Dermis blood vessel endothelial cell (primary cell): ENCODE results near the gene GPR137B. TPM values are rescaled to one million over a fixed set of nuclear protein-coding genes. Genes with fewer than 3 reads are reported as not detected.

ENCODE experiments used
- DNase-seq: peaks from one replicate; pipeline ENCODE4 v3.0.0; 2010
- total RNA-seq: library from RNA; depleted of rRNA; stranded (reverse); fragments of >200 nt; gene quantifications from 2 replicates; pipeline ENCODE4 v1.2.3, GENCODE V29; 2014

Gene GPR137B, protein sequence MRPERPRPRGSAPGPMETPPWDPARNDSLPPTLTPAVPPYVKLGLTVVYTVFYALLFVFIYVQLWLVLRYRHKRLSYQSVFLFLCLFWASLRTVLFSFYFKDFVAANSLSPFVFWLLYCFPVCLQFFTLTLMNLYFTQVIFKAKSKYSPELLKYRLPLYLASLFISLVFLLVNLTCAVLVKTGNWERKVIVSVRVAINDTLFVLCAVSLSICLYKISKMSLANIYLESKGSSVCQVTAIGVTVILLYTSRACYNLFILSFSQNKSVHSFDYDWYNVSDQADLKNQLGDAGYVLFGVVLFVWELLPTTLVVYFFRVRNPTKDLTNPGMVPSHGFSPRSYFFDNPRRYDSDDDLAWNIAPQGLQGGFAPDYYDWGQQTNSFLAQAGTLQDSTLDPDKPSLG
- 6.1 and 10.2 TPM in 2 replicates for total RNA-seq

DNA sequence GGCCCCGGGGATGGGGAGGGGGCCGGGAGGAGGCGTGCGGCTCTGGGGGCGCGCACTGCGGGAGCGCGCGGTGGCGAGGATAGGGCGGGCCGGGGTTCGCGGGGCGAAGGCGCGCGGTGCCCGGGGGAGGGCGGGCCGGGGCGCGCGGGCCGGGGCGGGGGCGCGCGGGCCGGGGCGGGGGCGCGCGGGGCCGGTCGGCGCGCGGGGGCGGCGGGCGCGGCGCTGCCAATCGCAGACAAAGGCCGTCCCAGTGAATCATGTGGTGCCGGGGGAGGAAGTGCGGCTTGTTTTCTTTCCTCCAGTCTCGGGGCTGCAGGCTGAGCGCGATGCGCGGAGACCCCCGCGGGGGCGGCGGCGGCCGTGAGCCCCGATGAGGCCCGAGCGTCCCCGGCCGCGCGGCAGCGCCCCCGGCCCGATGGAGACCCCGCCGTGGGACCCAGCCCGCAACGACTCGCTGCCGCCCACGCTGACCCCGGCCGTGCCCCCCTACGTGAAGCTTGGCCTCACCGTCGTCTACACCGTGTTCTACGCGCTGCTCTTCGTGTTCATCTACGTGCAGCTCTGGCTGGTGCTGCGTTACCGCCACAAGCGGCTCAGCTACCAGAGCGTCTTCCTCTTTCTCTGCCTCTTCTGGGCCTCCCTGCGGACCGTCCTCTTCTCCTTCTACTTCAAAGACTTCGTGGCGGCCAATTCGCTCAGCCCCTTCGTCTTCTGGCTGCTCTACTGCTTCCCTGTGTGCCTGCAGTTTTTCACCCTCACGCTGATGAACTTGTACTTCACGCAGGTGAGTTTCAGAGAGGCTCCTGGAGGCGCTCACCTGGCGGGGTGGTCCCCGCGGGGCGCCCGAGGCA lies at the start of gene GPR137B:
TSS of gene GPR137B (plus strand) at position 287 of the 851 bp plus-strand sequence. CDS start at position 371, 84 bp downstream.
- peak; percentile 66 for DNase-seq

DNA sequence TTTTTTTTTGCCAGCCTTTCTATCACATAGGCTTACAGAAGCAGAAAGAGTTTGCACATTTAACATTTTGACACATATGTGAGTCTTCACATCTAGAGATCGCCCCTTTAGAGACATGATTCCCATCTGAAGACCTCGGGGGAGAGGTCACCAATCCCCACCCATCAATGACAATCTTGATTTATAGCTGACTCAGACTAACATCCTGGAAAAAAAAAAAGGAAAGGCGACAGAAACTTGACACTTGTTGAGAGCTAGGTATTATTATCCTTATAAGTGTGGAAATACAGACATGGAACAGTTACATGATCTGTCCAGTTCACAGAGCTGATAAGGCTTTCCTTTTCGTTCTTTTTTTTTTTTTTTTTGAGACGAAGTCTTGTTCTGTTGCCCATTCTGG lies 49.4 kb upstream of the GPR137B start:
- no peak for DNase-seq

DNA sequence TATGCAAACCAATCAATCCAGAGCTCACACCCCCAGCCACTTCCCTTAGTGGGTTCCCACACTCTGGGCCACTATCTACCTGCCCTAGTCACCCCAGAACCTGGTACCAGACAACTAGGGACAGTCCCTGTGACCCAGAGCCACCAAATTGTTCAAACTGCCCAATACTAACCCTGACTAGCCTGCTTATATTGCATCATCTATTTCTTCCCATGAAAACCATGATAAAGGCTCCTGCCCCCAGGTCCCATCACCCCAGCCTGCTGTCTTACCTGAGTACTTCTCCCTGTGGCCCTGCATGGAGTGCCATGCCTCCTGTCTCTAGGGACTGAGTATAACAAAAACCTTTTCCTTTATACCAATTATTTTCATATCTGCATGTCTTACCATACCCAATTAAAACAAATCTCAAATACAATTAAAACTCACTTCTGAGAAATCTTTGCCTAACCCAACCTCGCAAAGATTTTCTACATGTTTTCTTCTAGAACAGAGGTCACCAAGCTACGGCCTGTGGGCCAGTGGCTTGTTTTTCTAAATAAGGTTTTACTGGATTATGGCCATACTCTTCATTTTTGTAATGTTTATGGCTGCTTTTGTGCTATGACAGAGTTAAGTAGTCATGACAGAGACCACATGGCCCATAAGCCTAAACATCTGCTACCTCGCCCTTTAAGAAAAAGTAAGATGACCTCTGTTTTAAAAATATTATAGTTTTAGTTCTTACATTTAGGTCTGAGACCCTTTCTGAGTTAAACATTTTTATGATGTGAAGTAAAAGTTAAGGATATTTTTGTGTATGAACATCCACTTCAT lies 46.4 kb upstream of the GPR137B start:
- DNase-seq = no peak

DNA sequence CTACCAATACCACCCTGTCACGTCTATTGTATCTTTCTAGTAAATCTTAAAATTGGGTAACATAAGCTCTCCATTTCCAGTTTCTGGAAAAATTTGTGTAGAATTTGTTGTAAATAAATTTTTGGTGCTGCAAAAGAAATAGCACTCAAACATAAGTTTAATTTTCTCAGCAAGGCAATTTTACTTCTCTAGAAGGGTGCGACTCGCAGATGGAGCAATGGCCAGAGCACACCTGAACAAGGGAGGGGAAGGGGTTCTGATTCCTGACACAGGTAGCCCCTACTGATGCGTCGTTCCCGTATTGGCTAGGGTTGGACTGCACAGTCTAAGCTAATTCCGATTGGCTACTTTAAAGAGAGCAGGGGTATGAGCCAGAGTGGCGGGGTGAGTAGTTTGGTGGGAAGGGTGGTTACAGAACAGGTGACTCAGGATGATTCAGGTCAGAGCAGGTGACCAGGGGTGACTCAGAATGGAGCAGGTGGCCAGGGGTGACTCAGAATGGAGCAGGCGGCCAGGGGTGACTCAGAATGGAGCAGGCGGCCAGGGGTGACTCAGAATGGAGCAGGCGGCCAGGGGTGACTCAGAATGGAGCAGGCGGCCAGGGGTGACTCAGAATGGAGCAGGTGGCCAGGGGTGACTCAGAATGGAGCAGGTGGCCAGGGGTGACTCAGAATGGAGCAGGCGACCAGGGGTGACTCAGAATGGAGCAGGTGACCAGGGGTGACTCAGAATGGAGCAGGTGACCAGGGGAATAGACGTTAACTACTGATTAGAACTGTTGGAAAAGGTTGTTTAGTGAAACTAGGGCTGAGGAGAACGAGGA lies 45.5 kb upstream of the GPR137B start:
- peak; percentile 77 for DNase-seq

DNA sequence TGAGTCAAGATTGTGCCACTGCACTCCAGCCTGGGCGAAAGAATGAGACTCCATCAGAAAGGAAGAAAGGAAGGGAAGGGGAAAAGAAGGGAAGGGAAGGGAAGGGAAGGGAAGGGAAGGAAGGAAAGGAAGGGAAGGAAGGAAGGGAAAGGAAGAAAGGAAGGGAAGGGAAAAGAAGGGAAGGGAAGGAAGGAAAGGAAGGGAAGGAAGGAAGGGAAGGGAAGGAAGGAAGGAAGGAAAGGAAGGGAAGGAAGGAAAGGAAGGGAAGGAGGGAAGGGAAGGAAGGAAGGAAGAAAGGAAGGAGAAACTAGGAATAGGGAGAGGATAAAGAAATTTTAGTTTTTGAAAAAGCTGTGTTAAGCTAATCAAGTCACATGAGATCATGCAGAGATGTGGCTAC lies 44.1 kb upstream of the GPR137B start:
- DNase-seq = no peak

DNA sequence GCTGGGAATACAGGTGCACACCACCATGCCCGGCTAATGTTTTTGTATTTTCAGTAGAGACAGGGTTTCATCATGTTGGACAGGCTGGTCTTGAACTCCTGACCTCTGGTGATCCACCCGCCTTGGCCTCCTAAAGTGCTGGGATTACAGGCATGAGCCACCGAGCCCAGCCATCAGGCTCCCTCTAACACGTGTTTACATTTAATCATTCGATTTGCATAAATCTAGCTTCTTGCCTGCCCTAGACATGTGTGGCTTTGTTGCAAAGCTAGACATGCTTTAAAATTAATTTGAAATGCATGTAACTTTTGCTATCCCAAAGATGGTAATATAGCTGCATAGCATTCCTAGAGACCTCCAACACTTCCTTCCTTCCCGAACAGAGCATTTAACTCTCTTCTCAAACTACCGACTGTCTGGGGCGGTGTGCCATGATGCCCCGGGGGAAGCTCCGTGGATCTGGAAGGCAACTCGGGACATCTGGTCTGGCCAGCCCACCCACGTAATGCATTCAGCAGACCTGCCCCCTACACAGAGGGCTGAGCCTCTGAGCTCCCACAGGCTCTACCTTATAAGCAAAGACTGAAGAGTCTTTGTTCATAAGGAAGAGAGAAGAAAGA lies 42.9 kb upstream of the GPR137B start:
- no peak for DNase-seq

DNA sequence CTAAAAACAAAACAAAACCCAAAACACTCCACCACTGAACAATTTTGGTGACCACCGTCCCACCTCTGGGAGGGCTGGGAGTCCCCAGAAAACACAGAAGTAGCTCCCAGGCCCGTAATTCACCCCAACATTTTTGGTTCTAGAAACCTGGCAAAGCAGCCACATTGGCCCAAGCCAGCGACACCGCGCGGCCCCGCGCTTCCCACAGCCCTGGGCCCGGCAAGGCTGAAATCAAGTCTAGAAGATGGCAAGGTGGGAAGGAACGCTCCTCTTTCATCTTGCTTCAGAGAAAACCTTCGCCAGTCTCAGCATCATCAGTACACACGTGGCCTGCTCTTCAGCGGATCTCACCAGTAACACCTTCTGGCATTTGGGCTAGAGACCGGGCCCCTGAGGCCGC lies 41.5 kb upstream of the GPR137B start:
- no peak for DNase-seq

DNA sequence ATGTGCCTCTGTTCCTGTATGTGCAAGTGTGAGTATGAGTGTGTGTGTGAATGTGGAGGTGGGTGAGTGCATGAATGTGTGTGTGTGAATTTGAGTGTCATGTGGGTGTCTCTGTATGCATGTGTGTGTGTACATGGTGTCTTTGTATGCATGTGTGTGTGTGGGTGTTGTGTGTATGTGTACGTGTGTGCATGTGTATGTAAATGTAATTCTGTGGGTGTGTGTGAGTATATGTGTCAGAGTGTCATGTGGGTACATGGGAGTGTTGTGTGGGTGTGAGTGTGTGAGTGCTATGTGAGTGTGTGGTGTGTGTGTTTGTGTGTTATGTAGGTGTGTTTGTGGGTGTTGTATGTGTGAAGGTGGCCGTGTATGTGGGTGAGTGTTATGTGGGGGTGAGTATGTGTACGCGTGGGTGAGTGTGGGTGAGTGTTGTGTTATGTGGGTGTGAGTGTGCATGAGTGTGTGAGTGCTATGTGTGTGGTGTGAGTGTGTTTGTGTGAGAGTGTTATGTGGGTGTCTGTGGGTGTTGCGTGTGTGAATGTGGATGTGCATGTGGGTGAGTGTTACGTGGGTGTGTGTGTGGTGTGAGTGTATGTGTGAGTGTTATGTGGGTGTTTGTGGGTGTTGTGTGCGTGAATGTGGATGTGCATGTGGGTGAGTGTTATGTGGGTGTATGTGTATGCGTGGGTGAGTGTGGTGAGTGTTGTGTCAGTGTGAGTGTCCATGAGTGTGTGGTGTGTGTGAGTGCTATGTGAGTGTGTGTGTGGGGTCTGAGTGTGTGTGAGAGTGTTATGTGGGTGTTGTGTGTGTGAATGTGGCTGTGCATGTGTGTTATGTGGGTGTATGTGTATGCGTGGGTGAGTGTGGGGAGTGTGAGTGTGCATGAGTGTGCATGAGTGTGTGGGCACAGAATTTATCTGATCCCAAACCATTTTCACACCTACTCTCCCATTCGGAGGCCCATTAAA lies 40.8 kb upstream of the GPR137B start:
- DNase-seq = no peak

DNA sequence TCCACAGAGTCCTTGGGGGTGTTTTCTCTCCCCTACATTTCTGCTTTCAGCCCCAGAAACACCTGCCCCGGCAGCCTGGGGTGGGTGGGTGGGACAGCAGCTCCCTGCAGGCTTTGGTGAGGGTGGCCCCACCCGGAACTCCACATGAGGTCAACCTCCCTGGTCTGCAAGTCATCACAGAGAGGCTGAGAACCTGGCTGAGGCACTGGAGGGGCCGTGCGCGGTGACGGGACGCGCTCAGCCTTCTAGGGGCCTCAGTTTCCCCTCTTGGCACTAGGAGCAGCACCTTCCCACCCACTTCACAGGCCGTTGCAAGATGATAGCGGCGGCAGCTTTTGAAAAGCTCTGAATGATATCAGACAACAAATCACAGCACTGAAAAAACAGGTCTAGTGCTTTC lies 39.7 kb upstream of the GPR137B start:
- no peak for DNase-seq

DNA sequence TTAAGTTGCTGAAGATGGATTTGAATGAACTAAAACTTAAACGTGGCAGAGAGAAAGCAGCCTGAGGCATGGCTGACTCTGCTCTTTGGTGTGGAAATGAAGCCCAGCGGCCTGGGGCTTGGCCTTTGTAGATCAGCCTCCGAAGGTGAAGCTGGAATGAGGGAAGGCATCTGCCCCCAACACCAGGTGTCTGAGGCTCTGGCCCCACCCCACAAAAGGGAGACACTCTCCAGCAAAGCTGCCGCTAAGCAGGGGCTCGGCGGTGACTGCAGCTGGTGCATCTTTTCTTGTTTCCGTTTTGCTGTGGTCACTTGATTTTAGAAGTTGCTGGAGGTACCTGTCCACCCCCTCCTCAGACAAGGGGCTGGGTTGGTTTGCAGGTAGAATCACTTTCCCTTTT lies 39.3 kb upstream of the GPR137B start:
- DNase-seq = no peak

DNA sequence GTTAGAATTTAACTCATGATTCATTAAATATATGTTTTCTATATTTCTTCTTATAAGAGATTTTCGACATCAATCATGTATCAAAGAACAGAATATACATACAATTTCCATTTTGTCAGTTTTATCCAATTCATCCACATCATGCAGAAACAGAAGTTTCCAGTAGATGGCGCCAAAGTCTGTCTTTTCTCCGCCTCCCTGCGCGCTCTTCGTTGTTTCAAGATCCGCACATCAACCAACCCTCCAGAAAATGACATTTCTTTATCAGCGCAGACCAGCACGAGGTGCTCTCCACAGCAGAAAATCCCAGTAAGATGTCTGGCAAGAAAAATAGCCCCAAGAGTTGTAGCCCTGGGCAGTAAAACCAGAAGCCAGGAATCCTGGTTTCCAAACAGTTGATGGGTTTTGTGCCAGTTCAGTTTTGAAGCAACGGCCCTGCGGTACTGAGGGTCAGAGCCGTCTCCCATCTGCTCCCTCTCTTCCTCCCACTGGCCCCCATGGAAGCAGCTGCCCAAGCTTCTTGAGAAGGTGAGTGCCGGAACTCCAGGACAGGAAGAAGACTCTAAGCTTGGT lies 38.6 kb upstream of the GPR137B start:
- DNase-seq = peak; percentile 81

DNA sequence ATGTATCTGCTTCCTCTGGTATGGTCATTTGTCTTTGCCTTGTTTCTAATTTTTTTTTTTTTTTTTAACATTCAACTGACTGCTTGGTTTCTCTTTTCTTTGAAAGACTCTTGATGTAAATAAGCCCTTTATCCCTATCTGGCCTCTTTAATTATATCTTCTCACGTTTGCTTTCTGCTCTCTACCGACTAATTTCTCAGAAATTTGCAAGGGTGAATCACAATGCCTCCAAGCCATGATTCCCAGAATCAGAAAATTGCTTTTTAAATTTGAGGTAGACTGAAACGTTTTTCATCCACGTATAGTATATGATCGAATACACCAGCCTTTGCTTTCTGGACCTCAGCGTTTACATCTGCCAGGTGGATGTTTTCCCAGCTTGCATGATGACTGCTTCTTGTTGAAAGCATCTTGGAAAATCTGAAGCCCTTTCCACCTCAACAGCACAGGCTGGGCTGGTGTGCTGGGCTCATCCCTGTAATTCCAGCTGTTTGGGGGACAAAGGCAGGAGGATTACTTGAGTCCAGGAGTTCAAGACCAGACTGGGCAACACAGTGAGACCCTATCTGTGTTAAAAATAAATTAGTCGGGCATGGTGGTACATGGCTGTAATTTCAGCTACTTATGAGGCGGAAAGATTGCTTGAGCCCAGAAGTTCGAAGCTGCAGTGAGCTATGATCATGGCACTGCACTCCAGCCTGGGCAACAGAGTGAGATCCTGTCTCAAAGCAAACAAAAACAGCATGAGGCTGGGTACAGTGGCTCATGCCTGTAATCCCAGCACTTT lies 35.0 kb upstream of the GPR137B start:
- DNase-seq = no peak

DNA sequence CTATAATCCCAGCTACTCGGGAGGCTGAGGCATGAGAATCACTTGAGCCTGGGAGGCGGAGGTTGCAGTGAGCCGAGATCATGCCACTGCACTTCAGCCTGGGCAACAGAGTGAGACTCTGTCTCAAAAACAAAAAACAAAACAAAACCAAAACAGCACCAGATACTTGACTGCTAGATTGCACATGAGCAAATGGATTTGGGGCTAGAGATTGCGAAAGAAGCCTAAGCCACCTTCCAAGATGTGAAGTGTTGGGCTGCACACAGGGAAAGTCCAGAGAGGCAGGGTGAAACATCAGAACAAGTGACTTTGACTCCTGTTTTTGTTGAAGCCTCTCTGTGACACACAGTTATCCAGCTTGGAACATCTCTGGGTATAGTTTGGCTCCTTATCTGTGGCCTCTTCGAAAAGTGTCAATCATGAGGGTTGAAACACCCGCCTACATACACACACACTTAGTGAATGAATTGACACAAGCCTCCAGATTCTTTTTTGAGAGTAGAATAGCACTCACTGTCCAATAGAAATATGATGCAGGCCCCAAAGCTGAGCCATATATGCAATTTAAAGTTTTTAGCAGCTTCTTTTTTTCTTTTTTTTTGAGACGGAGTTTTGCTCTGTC lies 34.2 kb upstream of the GPR137B start:
- no peak for DNase-seq

DNA sequence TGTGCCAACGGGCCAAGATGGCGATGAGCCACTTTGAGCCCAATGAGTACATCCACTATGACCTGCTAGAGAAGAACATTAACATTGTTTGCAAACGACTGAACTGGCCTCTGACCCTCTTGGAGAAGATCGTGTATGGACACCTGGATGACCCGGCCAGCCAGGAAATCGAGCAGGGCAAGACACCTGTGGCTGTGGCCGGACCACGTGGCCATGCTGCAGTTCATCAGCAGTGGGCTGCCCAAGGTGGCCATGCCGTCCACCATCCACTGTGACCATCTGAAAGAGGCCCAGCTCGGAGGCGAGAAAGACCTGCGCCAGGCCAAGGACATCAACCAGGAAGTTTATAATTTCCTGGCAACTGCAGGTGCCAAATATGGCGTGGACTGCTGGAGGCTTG lies 32.2 kb upstream of the GPR137B start:
- DNase-seq = no peak

DNA sequence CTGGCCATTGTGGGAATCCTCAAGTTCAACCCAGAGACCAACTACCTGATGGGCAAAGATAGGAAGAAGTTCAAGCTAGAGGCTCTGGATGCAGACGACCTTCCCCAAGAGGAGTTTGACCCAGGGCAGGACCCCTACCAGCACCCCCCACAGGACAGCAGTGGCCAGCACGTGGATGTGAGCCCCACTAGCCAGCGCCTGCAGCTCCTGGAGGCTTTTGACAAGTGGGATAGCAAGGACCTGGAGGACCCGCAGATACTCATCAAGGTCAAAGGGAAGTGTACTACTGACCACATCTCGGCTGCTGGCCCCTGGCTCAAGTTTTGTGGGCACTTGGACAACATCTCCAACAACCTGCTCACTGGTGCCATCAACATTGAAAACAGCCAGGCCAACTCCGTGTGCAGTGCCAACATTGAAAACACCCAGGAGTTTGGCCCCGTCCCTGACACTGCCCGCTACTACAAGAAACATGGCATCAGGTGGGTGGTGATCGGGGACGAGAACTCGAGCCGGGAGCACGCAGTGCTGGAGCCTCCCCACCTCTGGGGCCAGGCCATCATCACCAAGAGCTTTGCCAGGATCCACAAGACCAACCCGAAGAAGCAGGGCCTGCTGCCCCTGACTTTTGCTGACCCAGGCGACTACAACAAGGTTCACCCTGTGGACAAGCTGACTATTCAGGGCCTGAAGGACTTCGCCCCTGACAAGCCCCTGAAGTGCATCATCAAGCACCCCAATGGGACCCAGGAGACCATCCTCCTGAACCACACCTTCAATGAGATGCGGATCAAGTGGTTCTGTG lies 30.6 kb upstream of the GPR137B start:
- no peak for DNase-seq

DNA sequence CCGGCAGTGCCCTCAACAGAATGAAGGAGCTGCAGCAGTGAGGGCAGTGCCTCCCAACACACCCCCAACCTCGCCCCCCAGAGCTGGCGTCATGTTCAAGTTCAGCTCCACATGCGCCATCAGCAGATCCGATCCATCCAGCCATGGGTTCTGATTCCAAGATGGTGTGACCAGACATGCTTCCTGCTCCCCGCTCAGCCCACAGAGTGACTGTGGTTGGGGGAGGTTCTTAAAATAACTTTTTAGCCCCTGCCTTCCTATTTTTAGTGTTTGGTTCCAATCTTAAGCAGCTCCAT lies 30.1 kb upstream of the GPR137B start:
- no peak for DNase-seq

DNA sequence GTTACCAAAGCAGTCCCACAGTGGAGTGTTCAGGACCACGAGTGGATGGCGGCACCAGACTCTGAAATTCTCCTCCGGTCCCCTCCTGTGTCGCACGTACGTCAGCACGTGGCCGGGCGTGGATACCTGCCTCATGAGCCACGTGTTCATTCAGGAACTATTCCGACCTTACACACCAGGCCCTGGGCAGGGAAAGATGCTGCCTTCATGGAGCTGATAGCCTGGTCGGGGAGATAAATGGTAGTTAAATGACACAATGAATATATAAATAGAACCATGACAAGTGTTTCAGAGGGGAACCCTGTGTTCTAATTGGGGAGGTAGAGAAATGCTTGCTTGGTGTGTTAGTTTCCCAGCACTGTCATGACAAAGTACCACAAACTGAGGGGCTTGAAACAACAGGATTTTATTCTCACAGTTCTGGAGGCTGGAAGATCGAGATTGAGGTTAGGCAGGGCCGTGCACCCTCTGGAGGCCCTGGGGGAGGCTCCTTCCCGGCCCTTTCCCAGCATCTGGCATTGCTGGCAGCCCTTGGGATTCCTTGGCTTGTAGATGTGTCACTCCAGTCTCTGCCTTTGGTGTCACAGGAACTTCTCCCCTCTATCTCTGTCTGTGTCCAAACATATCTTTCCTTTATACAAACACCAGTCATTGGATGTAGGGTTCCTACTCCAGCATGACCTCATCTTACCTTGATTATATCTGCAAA lies 28.9 kb upstream of the GPR137B start:
- no peak for DNase-seq
